ENCODE results near the gene AMBRA1. TPM values are rescaled to one million over a fixed set of nuclear protein-coding genes. Genes with fewer than 3 reads are reported as not detected.
A peak's percentile ranks its signal among the peaks of the same experiment; 100 is the strongest.

The AMBRA1 gene
- total and polyA plus RNA-seq, 2 donors (not counting 3 experiments of a cell fraction or from before 2014, with no cell fraction given): 18.4 to 32.4 TPM

- no peak for TF ChIP-seq EZH2 (IDR thresholded peaks at IDR 0.05; ENCODE audit: borderline replicate concordance, low read depth, low read length, severe bottlenecking)
- TF ChIP-seq POLR2A (IDR thresholded peaks at IDR 0.05; ENCODE audit: low read depth, low read length): no peak
- TF ChIP-seq JUN (IDR thresholded peaks at IDR 0.05; ENCODE audit: borderline replicate concordance, insufficient read depth, insufficient read length, low read depth): no peak
- no peak for TF ChIP-seq MYC (IDR thresholded peaks at IDR 0.05; ENCODE audit: low read depth, low read length)
- TF ChIP-seq GATA2 (IDR thresholded peaks at IDR 0.05; ENCODE audit: insufficient read depth, insufficient read length, low read depth, low read length): no peak
- TF ChIP-seq, protein P1, sequence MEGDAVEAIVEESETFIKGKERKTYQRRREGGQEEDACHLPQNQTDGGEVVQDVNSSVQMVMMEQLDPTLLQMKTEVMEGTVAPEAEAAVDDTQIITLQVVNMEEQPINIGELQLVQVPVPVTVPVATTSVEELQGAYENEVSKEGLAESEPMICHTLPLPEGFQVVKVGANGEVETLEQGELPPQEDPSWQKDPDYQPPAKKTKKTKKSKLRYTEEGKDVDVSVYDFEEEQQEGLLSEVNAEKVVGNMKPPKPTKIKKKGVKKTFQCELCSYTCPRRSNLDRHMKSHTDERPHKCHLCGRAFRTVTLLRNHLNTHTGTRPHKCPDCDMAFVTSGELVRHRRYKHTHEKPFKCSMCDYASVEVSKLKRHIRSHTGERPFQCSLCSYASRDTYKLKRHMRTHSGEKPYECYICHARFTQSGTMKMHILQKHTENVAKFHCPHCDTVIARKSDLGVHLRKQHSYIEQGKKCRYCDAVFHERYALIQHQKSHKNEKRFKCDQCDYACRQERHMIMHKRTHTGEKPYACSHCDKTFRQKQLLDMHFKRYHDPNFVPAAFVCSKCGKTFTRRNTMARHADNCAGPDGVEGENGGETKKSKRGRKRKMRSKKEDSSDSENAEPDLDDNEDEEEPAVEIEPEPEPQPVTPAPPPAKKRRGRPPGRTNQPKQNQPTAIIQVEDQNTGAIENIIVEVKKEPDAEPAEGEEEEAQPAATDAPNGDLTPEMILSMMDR (IDR thresholded peaks at IDR 0.05; ENCODE audit: extremely low read depth in 1 of 2, insufficient read depth in 1 of 2, low read depth in 1 of 2, low read length in 2 of 2): peak; percentile 88 to 91
- TF ChIP-seq, protein P2, sequence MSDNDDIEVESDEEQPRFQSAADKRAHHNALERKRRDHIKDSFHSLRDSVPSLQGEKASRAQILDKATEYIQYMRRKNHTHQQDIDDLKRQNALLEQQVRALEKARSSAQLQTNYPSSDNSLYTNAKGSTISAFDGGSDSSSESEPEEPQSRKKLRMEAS (IDR thresholded peaks at IDR 0.05; ENCODE audit: insufficient read depth, insufficient read length): no peak
- no peak for TF ChIP-seq FOS (IDR thresholded peaks at IDR 0.05; ENCODE audit: borderline replicate concordance, insufficient read depth, low read length)
- TF ChIP-seq POLR2AphosphoS5 (IDR thresholded peaks at IDR 0.05; ENCODE audit: insufficient read depth, low read depth, low read length): no peak
- CTCF ChIA-PET: interaction anchor here (0.6 to 11.0 kb wide), 18 partner anchors 8 to 191 kb away, joined by 3 to 114 read pairs (median 4); partner anchors contain the start of genes CHRM4 and DGKZ
- dilution Hi-C loops (cut with MboI; ENCODE audit: extremely low pct_ligation_motif_present, low sequenced_read_pairs): no loop called here
- Histone ChIP-seq H4K20me1 (replicated peaks; ENCODE audit: control insufficient read depth, extremely low read depth, insufficient read depth, low read length) (peaks cover 7% of the 10 kb centered on the region), H3K9ac (replicated peaks; ENCODE audit: extremely low read depth, insufficient read depth, low read length) (no peak overlapping the region), H3K27me3 (ENCODE audit: control insufficient read depth in 2 of 2, insufficient read depth in 2 of 2, low read length in 2 of 2) (no peaks in the 10 kb centered on the region), H3K27ac (ENCODE audit: insufficient read depth, low read depth, low read length) (no peak overlapping the region), H3K9me3 (replicated peaks; ENCODE audit: control insufficient read depth, insufficient read depth, low read length) (no peaks in the 10 kb centered on the region), H3K4me3 (replicated peaks in 1 of 3; ENCODE audit: insufficient read depth in 1 of 3, low read depth in 1 of 3, low read length in 3 of 3) (no peak overlapping the region), H3K4me1 (ENCODE audit: control insufficient read depth, extremely low read depth, insufficient read depth, low read length) (no peaks in the 10 kb centered on the region), H3K9me1 (replicated peaks; ENCODE audit: control insufficient read depth, extremely low read depth, insufficient read depth, low read length) (no peaks in the 10 kb centered on the region), H3K4me2 (ENCODE audit: insufficient read depth, low read length) (no peak overlapping the region), H2AFZ (ENCODE audit: low read depth, low read length) (no peak overlapping the region), H3K36me3 (ENCODE audit: control insufficient read depth in 2 of 2, extremely low read depth in 1 of 2, insufficient read depth in 2 of 2, low read length in 2 of 2) (peaks cover 2 to 11% of the 10 kb centered on the region in 2 experiments), H3K79me2 (ENCODE audit: control insufficient read depth, insufficient read depth, low read length) (peaks cover 37% of the 10 kb centered on the region)
- intact Hi-C loops (cut with micrococcal nuclease): loop anchor here (1.0 to 2.0 kb wide), 4 partner anchors 47 to 299 kb away; no protein-coding TSS in a partner anchor
- BruUV-seq (replicated peaks): no TSS peak
- POLR2A ChIA-PET: no interaction called here
- peak; percentile 76 for FAIRE-seq
- peak; percentile 75 for DNase-seq (ENCODE audit: low read depth, low spot score)
Measured at GRCh38 chr11:46537537-46538295, 56.1 kb downstream of the AMBRA1 start.
